DMS79 (cell line): Measurements from ENCODE around the gene GRHL1.

Experiments
- DNase-seq: peaks from one replicate; lab custom pipeline; 2025; lab: John Stamatoyannopoulos, UW

GRHL1 gene

GRCh38 chr2:9972621-9973479 is 21.4 kb downstream of the GRHL1 start:
- no peak for DNase-seq

GRCh38 chr2:9973690-9974089 is 22.2 kb downstream of the GRHL1 start:
- no peak for DNase-seq

- no peak for DNase-seq
Measured at GRCh38 chr2:9974343-9974742, 22.9 kb downstream of the GRHL1 start.

GRCh38 chr2:9975328-9975727 is 23.8 kb downstream of the GRHL1 start:
- DNase-seq: no peak

- no peak for DNase-seq
Measured at GRCh38 chr2:9975805-9976447, 24.4 kb downstream of the GRHL1 start.

GRCh38 chr2:9979977-9980376 is 28.5 kb downstream of the GRHL1 start:
- DNase-seq: no peak

GRCh38 chr2:9980520-9980919 is 29.0 kb downstream of the GRHL1 start:
- no peak for DNase-seq

GRCh38 chr2:9981655-9982054 is 30.2 kb downstream of the GRHL1 start:
- no peak for DNase-seq

GRCh38 chr2:9982248-9982647 is 30.8 kb downstream of the GRHL1 start:
- no peak for DNase-seq

- DNase-seq: no peak
Measured at GRCh38 chr2:9982891-9983290, 31.4 kb downstream of the GRHL1 start.

GRCh38 chr2:9983401-9984216 is 32.1 kb downstream of the GRHL1 start:
- DNase-seq: no peak

GRCh38 chr2:9984217-9984739 is 32.8 kb downstream of the GRHL1 start:
- no peak for DNase-seq

- no peak for DNase-seq
Measured at GRCh38 chr2:9984871-9985480, 33.5 kb downstream of the GRHL1 start.

GRCh38 chr2:9985531-9986328 is 34.2 kb downstream of the GRHL1 start:
- no peak for DNase-seq

- no peak for DNase-seq
Measured at GRCh38 chr2:9988320-9988719, 36.8 kb downstream of the GRHL1 start.

- no peak for DNase-seq
Measured at GRCh38 chr2:9990736-9991135, 39.2 kb downstream of the GRHL1 start.

- no peak for DNase-seq
Measured at GRCh38 chr2:9991221-9991620, 39.7 kb downstream of the GRHL1 start.

- no peak for DNase-seq
Measured at GRCh38 chr2:9991829-9992273, 40.4 kb downstream of the GRHL1 start.

GRCh38 chr2:9992427-9993187 is 41.1 kb downstream of the GRHL1 start:
- DNase-seq: no peak

GRCh38 chr2:9993488-9994165 is 42.1 kb downstream of the GRHL1 start:
- no peak for DNase-seq
